ENCODE results near the gene SIL1. TPM values are rescaled to one million over a fixed set of nuclear protein-coding genes. Genes with fewer than 3 reads are reported as not detected.

The SIL1 gene
- total and polyA plus RNA-seq, 2 of the 8 experiments (the other 6 are each of a cell fraction or from before 2014, with no cell fraction given), result 8.3 to 12.8 TPM

- no peak for DNase-seq (ENCODE audit: low read depth in 1 of 2, low spot score in 2 of 2)
Measured at GRCh38 chr5:139051392-139051791, 146.8 kb downstream of the SIL1 start.

More at GRCh38 chr5:139051392-139051791, 146.8 kb downstream of the SIL1 start:
- no peaks in the 10 kb centered on the region for H3K36me3 ChIP-seq (ENCODE audit: control insufficient read depth in 2 of 4, insufficient read depth in 4 of 4, low read length in 3 of 4)
- no peak overlapping the region for H4K8ac ChIP-seq (ENCODE audit: extremely low read depth, insufficient read depth, low read length)
- no peaks in the 10 kb centered on the region for H4K20me1 ChIP-seq (replicated peaks in 1 of 2; ENCODE audit: control insufficient read depth in 1 of 2, insufficient read depth in 2 of 2, low read length in 2 of 2)
- peak overlapping the region; percentile 72; the same call in 1 of the 2 replicates for H2BK12ac ChIP-seq (ENCODE audit: low read depth, low read length)
- peak overlapping the region; percentile 27; the same call in 1 of the 2 replicates for H2BK5ac ChIP-seq (ENCODE audit: low read depth, low read length)
- no peak overlapping the region for H4K5ac ChIP-seq (ENCODE audit: insufficient read length, low read depth, low read length)
- H3K18ac ChIP-seq (ENCODE audit: extremely low read depth, low read length), result no peak overlapping the region
- no peak overlapping the region for H3K27ac ChIP-seq (ENCODE audit: low read depth, low read length)
- H3K9me3 ChIP-seq (ENCODE audit: insufficient read depth in 2 of 2, low read depth in 1 of 2, low read length in 1 of 2), result peaks cover 4 to 5% of the 10 kb centered on the region in 2 experiments; a peak in 3 of 4 replicates
- H3K23ac ChIP-seq (ENCODE audit: insufficient read length), result no peak overlapping the region
- peak overlapping the region; percentile 2 for H3K4ac ChIP-seq (replicated peaks; ENCODE audit: insufficient read length, low read depth, low read length)
- 82% methylated on average over 3 of the region's 3 CpGs; no CpG with 5 or more reads in 1 of the 2 experiments for WGBS, 2 experiments (ENCODE audit: extremely low coverage in 1 of 2, insufficient coverage in 1 of 2, insufficient read length in 1 of 2, insufficient replicate concordance in 2 of 2, low coverage in 1 of 2, low lambda C conversion rate in 2 of 2, missing lambda C conversion rate in 1 of 2)
- H4K91ac ChIP-seq (replicated peaks; ENCODE audit: insufficient read length, low read length), result peak overlapping the region; percentile 5
- no peak overlapping the region for H2BK120ac ChIP-seq (replicated peaks; ENCODE audit: low read depth, low read length)
- FAIRE-seq, result no peak
- H2AFZ ChIP-seq (ENCODE audit: low read length), result no peak overlapping the region
- H3K79me2 ChIP-seq (ENCODE audit: control insufficient read depth in 1 of 2, insufficient read depth in 2 of 2, low read length in 2 of 2), result no peaks in the 10 kb centered on the region
- H2BK20ac ChIP-seq (ENCODE audit: low read length), result peak overlapping the region; percentile 29
- POLR2A ChIA-PET (ENCODE audit: partially characterized antibody), result no interaction called here
- no peaks in the 10 kb centered on the region for H3K27me3 ChIP-seq (replicated peaks in 1 of 4; ENCODE audit: control insufficient read depth in 3 of 4, extremely low read depth in 1 of 4, insufficient read depth in 3 of 4, low read length in 3 of 4)
- H3K4me3 ChIP-seq (ENCODE audit: extremely low read depth in 1 of 4, insufficient read depth in 2 of 4, low read depth in 3 of 4, low read length in 4 of 4), result no peak overlapping the region
- no peaks in the 10 kb centered on the region for H3K23me2 ChIP-seq (ENCODE audit: low read depth, low read length)
- no peak overlapping the region for H3K4me2 ChIP-seq (ENCODE audit: insufficient read depth in 1 of 2, low read depth in 2 of 2, low read length in 2 of 2)
- no peaks in the 10 kb centered on the region for H3K79me1 ChIP-seq (ENCODE audit: low read depth, low read length)
- no peak overlapping the region for H3K14ac ChIP-seq (ENCODE audit: insufficient read length)
- H3K4me1 ChIP-seq (replicated peaks in 1 of 4; ENCODE audit: control insufficient read depth in 3 of 4, insufficient read depth in 4 of 4, low read length in 3 of 4), result peaks cover 0 to 3% (median 1%) of the 10 kb centered on the region in 4 experiments; a peak in 5 of 7 replicates
- CTCF ChIA-PET (ENCODE audit: partially characterized antibody), result interaction anchor here (2.2 kb wide), 1 partner anchor 12 kb away, joined by 9 read pairs; no protein-coding TSS in a partner anchor
- H2AK5ac ChIP-seq (ENCODE audit: low read depth, low read length), result no peak overlapping the region; the same call in 1 of the 2 replicates
- H2BK15ac ChIP-seq (ENCODE audit: low read length), result 0 out of 2 replicates have a peak overlapping the region, but pooled peaks have one; percentile 65
- no peak overlapping the region for H3K9ac ChIP-seq (replicated peaks in 1 of 4; ENCODE audit: extremely low read depth in 1 of 4, low read depth in 3 of 4, low read length in 3 of 4)
- H3K56ac ChIP-seq (replicated peaks; ENCODE audit: insufficient read length, low read depth, low read length), result no peak overlapping the region
